GM18526 (cell line): ENCODE data around the gene PMFBP1.

Experiments
- POLR2A ChIP-seq: IDR thresholded peaks from 3 replicates; pipeline ENCODE4 v1.6.1; 2011; ENCODE audit not compliant: insufficient read length; ENCODE audit errors: extremely low read depth

PMFBP1 gene

GRCh38 chr16:72124761-72125634 is 47.0 kb downstream of the PMFBP1 start:
- TF ChIP-seq POLR2A, result no peak

GRCh38 chr16:72124148-72124547 is 47.8 kb downstream of the PMFBP1 start:
- TF ChIP-seq POLR2A, result no peak

- no peak for TF ChIP-seq POLR2A
Measured at GRCh38 chr16:72123426-72123825, 48.5 kb downstream of the PMFBP1 start.

- no peak for TF ChIP-seq POLR2A
Measured at GRCh38 chr16:72122916-72123315, 49.0 kb downstream of the PMFBP1 start.

- no peak for TF ChIP-seq POLR2A
Measured at GRCh38 chr16:72122308-72122707, 49.6 kb downstream of the PMFBP1 start.

- TF ChIP-seq POLR2A, result no peak
Measured at GRCh38 chr16:72120026-72120425, 51.9 kb downstream of the PMFBP1 start.

GRCh38 chr16:72113616-72113945 is 58.4 kb downstream of the PMFBP1 start:
- no peak for TF ChIP-seq POLR2A

GRCh38 chr16:72112906-72113615 is 58.9 kb downstream of the PMFBP1 start:
- no peak for TF ChIP-seq POLR2A

- TF ChIP-seq POLR2A, result no peak
Measured at GRCh38 chr16:72112452-72112792, 59.5 kb downstream of the PMFBP1 start.

GRCh38 chr16:72111657-72112451 is 60.1 kb downstream of the PMFBP1 start:
- no peak for TF ChIP-seq POLR2A

- no peak for TF ChIP-seq POLR2A
Measured at GRCh38 chr16:72110662-72111615, 61.0 kb downstream of the PMFBP1 start.

- TF ChIP-seq POLR2A, result no peak
Measured at GRCh38 chr16:72109966-72110530, 61.9 kb downstream of the PMFBP1 start.

GRCh38 chr16:72109300-72109699 is 62.7 kb downstream of the PMFBP1 start:
- TF ChIP-seq POLR2A, result no peak

- no peak for TF ChIP-seq POLR2A
Measured at GRCh38 chr16:72108353-72109102, 63.4 kb downstream of the PMFBP1 start.

- no peak for TF ChIP-seq POLR2A
Measured at GRCh38 chr16:72107371-72107770, 64.6 kb downstream of the PMFBP1 start.
